ENCODE measurements around the gene SHD.
"Not testable (repeated sequence)": the region's sequence is repeated elsewhere in the genome, so short reads cannot be mapped to it uniquely, and the experiment has no call there.

Gene SHD

GRCh38 chr19:4267101-4267900 is 11.8 kb upstream of the SHD start:
- no peak for DNase-seq

- DNase-seq, result no peak
Measured at GRCh38 chr19:4267901-4268815, 10.9 kb upstream of the SHD start.

GRCh38 chr19:4268816-4269430 is 10.1 kb upstream of the SHD start:
- no peak for DNase-seq

GRCh38 chr19:4272894-4273293 is 6.2 kb upstream of the SHD start:
- DNase-seq, result no peak

- not testable (repeated sequence) for DNase-seq
Measured at GRCh38 chr19:4274321-4274686, 4.8 kb upstream of the SHD start.

- no peak for DNase-seq
Measured at GRCh38 chr19:4277191-4277696, 1.8 kb upstream of the SHD start.

GRCh38 chr19:4278010-4278409 is 1.1 kb upstream of the SHD start:
- no peak for DNase-seq

GRCh38 chr19:4279267-4279529 is 132 bp downstream of the SHD start:
- no peak for DNase-seq

GRCh38 chr19:4279530-4280422 is 710 bp downstream of the SHD start:
- no peak for DNase-seq

GRCh38 chr19:4284176-4284958 is 5.3 kb downstream of the SHD start:
- no peak for DNase-seq

- DNase-seq, result no peak
Measured at GRCh38 chr19:4284974-4285373, 5.9 kb downstream of the SHD start.

GRCh38 chr19:4286141-4286540 is 7.1 kb downstream of the SHD start:
- DNase-seq, result not testable (repeated sequence)

- DNase-seq, result no peak
Measured at GRCh38 chr19:4288091-4288777, 9.2 kb downstream of the SHD start.

- DNase-seq, result no peak
Measured at GRCh38 chr19:4291184-4291732, 12.2 kb downstream of the SHD start.

GRCh38 chr19:4292515-4292914 is 13.4 kb downstream of the SHD start:
- DNase-seq, result no peak

- DNase-seq, result no peak
Measured at GRCh38 chr19:4294389-4294788, 15.3 kb downstream of the SHD start.

- no peak for DNase-seq
Measured at GRCh38 chr19:4295972-4296771, 17.1 kb downstream of the SHD start.

- no peak for DNase-seq
Measured at GRCh38 chr19:4297901-4298809, 19.1 kb downstream of the SHD start.

Measured in amniotic stem cell (primary cell).